HCT116 (cell line): ENCODE measurements around the gene INTS1.

Experiments used
- EZH2phosphoT487 ChIP-seq: fragments of 200-600 bp; IDR thresholded peaks from 2 replicates; pipeline ENCODE4 v1.6.1; 2018; ENCODE audit warnings: antibody characterized with exemption, borderline replicate concordance
- POLR2A ChIP-seq: IDR thresholded peaks from 2 replicates; pipeline ENCODE4 v1.7.0; 2011; ENCODE audit warnings: borderline replicate concordance; ENCODE audit not compliant: insufficient read depth, insufficient read length; ENCODE audit errors: extremely low read depth
- TF ChIP-seq, protein P1 (sequence below), 3 experiments: fragments of 200-600 bp in 1 of 3; sonication (generic) in 1 of 3; IDR thresholded peaks in 2 of 3; conservative IDR thresholded peaks in 1 of 3; 2 replicates each; pipeline ENCODE4 v1.5.1; 2012 to 2017; ENCODE audit warnings: low read depth in 2 of 3, low read length in 2 of 3, antibody characterized with exemption in 1 of 3, borderline replicate concordance in 1 of 3, control low read depth in 1 of 3, mild to moderate bottlenecking in 1 of 3, mixed read lengths in 1 of 3, mixed run types in 1 of 3, moderate library complexity in 1 of 3; ENCODE audit not compliant: insufficient read depth in 1 of 3

- TF ChIP-seq, protein P1, sequence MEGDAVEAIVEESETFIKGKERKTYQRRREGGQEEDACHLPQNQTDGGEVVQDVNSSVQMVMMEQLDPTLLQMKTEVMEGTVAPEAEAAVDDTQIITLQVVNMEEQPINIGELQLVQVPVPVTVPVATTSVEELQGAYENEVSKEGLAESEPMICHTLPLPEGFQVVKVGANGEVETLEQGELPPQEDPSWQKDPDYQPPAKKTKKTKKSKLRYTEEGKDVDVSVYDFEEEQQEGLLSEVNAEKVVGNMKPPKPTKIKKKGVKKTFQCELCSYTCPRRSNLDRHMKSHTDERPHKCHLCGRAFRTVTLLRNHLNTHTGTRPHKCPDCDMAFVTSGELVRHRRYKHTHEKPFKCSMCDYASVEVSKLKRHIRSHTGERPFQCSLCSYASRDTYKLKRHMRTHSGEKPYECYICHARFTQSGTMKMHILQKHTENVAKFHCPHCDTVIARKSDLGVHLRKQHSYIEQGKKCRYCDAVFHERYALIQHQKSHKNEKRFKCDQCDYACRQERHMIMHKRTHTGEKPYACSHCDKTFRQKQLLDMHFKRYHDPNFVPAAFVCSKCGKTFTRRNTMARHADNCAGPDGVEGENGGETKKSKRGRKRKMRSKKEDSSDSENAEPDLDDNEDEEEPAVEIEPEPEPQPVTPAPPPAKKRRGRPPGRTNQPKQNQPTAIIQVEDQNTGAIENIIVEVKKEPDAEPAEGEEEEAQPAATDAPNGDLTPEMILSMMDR (IDR thresholded peaks at IDR 0.05 in 2 of 3, conservative IDR thresholded peaks at IDR 0.05 in 1 of 3; ENCODE audit: borderline replicate concordance in 1 of 3, insufficient read depth in 1 of 3, low read depth in 2 of 3, low read length in 2 of 3) = no peak
- TF ChIP-seq EZH2phosphoT487 (no peak), POLR2A (no peak)
Measured at GRCh38 chr7:1514995-1515401, 10.8 kb upstream of the INTS1 start.
